Cardiac muscle cell (in vitro differentiated cells and primary cell): ENCODE measurements around the gene BABAM1. TPM values are rescaled to one million over a fixed set of nuclear protein-coding genes. Genes with fewer than 3 reads are reported as not detected.

Experiments used
- DNase-seq, 2 donors: peaks; one replicate each; pipeline versions ENCODE4 v3.0.0 to v3.0.0-alpha.2; 2010 to 2017; ENCODE audit warnings: low read depth in 1 of 2, low spot score in 1 of 2
- H3K27ac ChIP-seq: fragments of 200-600 bp; sonication (generic); 2 replicates; pipeline ENCODE4 v1.5.1; 2016
- H3K27me3 ChIP-seq: fragments of 200-600 bp; sonication (generic); 2 replicates; pipeline ENCODE4 v1.6.0; 2016; ENCODE audit warnings: control low read depth
- H3K36me3 ChIP-seq: fragments of 200-600 bp; sonication (generic); 2 replicates; pipeline ENCODE4 v1.5.1; 2016; ENCODE audit warnings: control low read depth
- H3K4me1 ChIP-seq: fragments of 200-600 bp; sonication (generic); 2 replicates; pipeline ENCODE4 v1.8.1; 2017; ENCODE audit warnings: low read depth, mild to moderate bottlenecking, mixed run types
- H3K4me3 ChIP-seq: fragments of 200-600 bp; sonication (generic); 2 replicates; pipeline ENCODE4 v1.5.1; 2016; ENCODE audit warnings: mild to moderate bottlenecking
- H3K9me3 ChIP-seq: fragments of 200-600 bp; sonication (generic); 2 replicates; pipeline ENCODE4 v1.5.1; 2017; ENCODE audit warnings: low read depth, mild to moderate bottlenecking, control low read depth
- polyA plus RNA-seq: library from polyadenylated mRNA; unstranded; fragments of >200 nt; fragmentation: Nextera tagmentation; extraction: Ambion mirVana; gene quantifications from 2 replicates; pipeline ENCODE4 v1.2.1, GENCODE V29; 2016
- total RNA-seq: library from RNA; depleted of rRNA; stranded (reverse); fragments of >200 nt; gene quantifications from 2 replicates; pipeline ENCODE4 v1.2.3, GENCODE V29; 2016
- TF ChIP-seq, protein P1 (sequence below): IDR thresholded peaks from 2 replicates; pipeline ENCODE4 v1.5.1; 2012; ENCODE audit warnings: low read depth, mild to moderate bottlenecking, low read length

Gene BABAM1
- total and polyA plus RNA-seq, 2 experiments from 2014 or later = 136 to 141 TPM

- no peaks in the 10 kb centered on the region for H3K9me3 ChIP-seq
- H3K27me3 ChIP-seq = no peaks in the 10 kb centered on the region
- no peak overlapping the region for H3K27ac ChIP-seq
- peaks cover 6% of the 10 kb centered on the region for H3K4me1 ChIP-seq
- no peaks in the 10 kb centered on the region for H3K36me3 ChIP-seq
- H3K4me3 ChIP-seq = no peak overlapping the region
- no peak for DNase-seq
- TF ChIP-seq, protein P1, sequence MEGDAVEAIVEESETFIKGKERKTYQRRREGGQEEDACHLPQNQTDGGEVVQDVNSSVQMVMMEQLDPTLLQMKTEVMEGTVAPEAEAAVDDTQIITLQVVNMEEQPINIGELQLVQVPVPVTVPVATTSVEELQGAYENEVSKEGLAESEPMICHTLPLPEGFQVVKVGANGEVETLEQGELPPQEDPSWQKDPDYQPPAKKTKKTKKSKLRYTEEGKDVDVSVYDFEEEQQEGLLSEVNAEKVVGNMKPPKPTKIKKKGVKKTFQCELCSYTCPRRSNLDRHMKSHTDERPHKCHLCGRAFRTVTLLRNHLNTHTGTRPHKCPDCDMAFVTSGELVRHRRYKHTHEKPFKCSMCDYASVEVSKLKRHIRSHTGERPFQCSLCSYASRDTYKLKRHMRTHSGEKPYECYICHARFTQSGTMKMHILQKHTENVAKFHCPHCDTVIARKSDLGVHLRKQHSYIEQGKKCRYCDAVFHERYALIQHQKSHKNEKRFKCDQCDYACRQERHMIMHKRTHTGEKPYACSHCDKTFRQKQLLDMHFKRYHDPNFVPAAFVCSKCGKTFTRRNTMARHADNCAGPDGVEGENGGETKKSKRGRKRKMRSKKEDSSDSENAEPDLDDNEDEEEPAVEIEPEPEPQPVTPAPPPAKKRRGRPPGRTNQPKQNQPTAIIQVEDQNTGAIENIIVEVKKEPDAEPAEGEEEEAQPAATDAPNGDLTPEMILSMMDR = no peak
These were observed 37.4 kb downstream of the BABAM1 start for GRCh38 chr19:17304386-17305215.

GRCh38 chr19:17305216-17305516 lies 37.9 kb downstream of the BABAM1 start:
- Histone ChIP-seq H3K4me1 (peaks cover 7% of the 10 kb centered on the region), H3K4me3 (no peak overlapping the region), H3K27ac (no peak overlapping the region), H3K27me3 (no peaks in the 10 kb centered on the region), H3K36me3 (no peaks in the 10 kb centered on the region), H3K9me3 (no peaks in the 10 kb centered on the region)
- no peak for DNase-seq
- TF ChIP-seq, protein P1 = no peak

- peak; percentile 98 to 99 for DNase-seq
- Histone ChIP-seq H3K27me3 (no peaks in the 10 kb centered on the region), H3K36me3 (no peaks in the 10 kb centered on the region), H3K9me3 (no peaks in the 10 kb centered on the region), H3K27ac (peak within 1 kb of the TSS; percentile 81), H3K4me3 (peak within 1 kb of the TSS; percentile 47), H3K4me1 (peaks cover 11% of the 10 kb centered on the region)
- TF ChIP-seq, protein P1 = peak; percentile 72
These were observed 38.5 kb downstream of the BABAM1 start, which contains the start of gene MRPL34 for GRCh38 chr19:17305517-17306284. TSS of gene MRPL34 (plus strand) at chr19:17305872. CDS start at chr19:17305893, 21 bp downstream.

- Histone ChIP-seq H3K4me1 (peaks cover 11% of the 10 kb centered on the region), H3K9me3 (no peaks in the 10 kb centered on the region), H3K36me3 (no peaks in the 10 kb centered on the region), H3K4me3 (peak overlapping the region; percentile 47), H3K27ac (peak overlapping the region; percentile 81), H3K27me3 (no peaks in the 10 kb centered on the region)
- TF ChIP-seq, protein P1 = no peak
- DNase-seq = peak in 1 of 2 donors; percentile 52
These were observed 39.1 kb downstream of the BABAM1 start for GRCh38 chr19:17306285-17306714.

DNA sequence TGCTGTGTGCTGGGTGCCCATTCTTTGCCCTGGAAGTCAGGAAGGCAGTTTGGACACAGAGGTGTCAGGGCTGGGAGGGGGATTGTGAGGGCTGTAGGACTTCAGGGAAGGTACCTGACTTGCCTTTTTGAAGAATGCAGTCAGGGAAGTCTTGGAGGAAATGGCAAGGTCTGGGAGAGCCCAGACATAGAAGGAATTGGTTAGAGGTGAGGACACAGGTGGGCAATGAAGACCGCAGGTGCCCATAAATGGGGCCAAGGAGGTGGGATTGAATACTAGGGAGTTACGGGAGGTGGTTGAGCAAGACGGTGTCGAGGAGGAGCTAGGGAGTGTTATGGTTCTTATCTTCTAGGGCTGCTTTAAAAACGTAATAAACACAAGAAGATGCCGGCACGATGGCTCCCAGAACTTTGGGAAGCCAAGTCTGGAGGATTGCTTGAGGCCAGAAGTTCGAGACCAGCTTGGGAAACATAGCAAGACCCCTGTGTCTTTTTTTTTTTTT lies 40.7 kb downstream of the BABAM1 start:
- Histone ChIP-seq H3K4me1 (peaks cover 5% of the 10 kb centered on the region), H3K27me3 (no peaks in the 10 kb centered on the region), H3K27ac (no peak overlapping the region), H3K9me3 (no peaks in the 10 kb centered on the region), H3K4me3 (no peak overlapping the region), H3K36me3 (no peaks in the 10 kb centered on the region)
- no peak for DNase-seq
- TF ChIP-seq, protein P1 = no peak
